ENCODE data around the gene STPG1. TPM values are rescaled to one million over a fixed set of nuclear protein-coding genes. Genes with fewer than 3 reads are reported as not detected.

The STPG1 gene
- total and polyA plus RNA-seq, 9 of the 15 experiments (the other 6 are each of a cell fraction or from before 2014, with no cell fraction given) = 5.0 to 11.9 (median 8.3) TPM

DNA sequence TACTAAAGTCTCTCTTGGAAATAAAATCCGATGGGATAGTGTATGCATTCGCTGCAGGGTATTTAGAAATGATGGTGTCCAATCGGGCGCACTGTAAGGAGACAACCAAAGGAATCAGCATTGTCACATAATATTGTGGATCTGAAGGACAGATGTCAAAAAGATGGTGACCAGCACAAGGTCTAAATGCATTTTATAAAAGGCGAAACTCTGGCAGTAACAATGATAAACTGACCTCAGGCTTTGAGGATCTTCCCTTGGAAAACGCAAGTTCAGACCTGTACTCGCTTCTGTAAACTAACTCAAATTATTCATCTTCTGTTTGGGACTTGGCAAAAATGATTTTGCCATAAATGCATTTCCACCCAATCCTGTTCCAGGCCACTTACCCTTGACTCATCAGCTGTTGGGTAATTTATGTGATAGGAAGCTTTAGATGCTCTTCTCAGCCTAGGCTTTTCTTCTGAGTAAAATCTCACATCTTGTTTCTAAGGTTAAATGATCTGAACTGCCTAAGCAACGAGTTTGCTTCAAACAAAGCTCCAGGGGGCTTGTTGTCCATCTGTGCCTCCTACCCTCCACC is 33.8 kb downstream of the STPG1 start:
- Histone ChIP-seq H3K27me3 (ENCODE audit: control insufficient read depth in 2 of 2, insufficient read depth in 2 of 2, low read length in 2 of 2) (peaks cover 0 to 16% of the 10 kb centered on the region in 2 experiments; a peak in 3 of 5 replicates), H4K20me1 (replicated peaks; ENCODE audit: control insufficient read depth, insufficient read depth, low read length) (no peaks in the 10 kb centered on the region; the same call in 1 of the 2 replicates), H2AFZ (ENCODE audit: low read depth, low read length) (no peak overlapping the region), H3K79me2 (ENCODE audit: control insufficient read depth, insufficient read depth, low read length) (no peaks in the 10 kb centered on the region), H3K9ac (ENCODE audit: insufficient read depth in 1 of 2, low read depth in 2 of 2, low read length in 2 of 2) (no peak overlapping the region), H3K4me1 (replicated peaks in 1 of 2; ENCODE audit: control insufficient read depth in 2 of 2, insufficient read depth in 2 of 2, low read length in 2 of 2) (no peaks in the 10 kb centered on the region), H3K4me2 (ENCODE audit: insufficient read depth, low read length) (no peak overlapping the region), H3K27ac (ENCODE audit: extremely low read depth, low read depth, low read length) (no peak overlapping the region), H3K9me3 (replicated peaks; ENCODE audit: control insufficient read depth, insufficient read depth, low read depth, low read length) (no peaks in the 10 kb centered on the region), H3K9me1 (ENCODE audit: control insufficient read depth, insufficient read depth, low read length) (no peaks in the 10 kb centered on the region), H3K4me3 (no peak overlapping the region), H3K36me3 (ENCODE audit: control insufficient read depth, insufficient read depth, low read length) (no peaks in the 10 kb centered on the region)
- in situ Hi-C loops (cut with MboI) (loop anchor here (5.0 kb wide), 1 partner anchor 73 kb away; no protein-coding TSS in a partner anchor), intact Hi-C loops (cut with micrococcal nuclease) (no loop called here)
- 33% methylated on average over 8 of the region's 8 CpGs for WGBS (ENCODE audit: insufficient coverage, low coverage, missing lambda C conversion rate)
- FAIRE-seq (no peak), DNase-seq (ENCODE audit: extremely low read depth in 1 of 4, low spot score in 3 of 4) (no peak), ATAC-seq (no peak)
- POLR2A ChIA-PET = interaction anchor here (2.1 kb wide), 1 partner anchor 7 kb away, joined by 11 read pairs; no protein-coding TSS in a partner anchor
- TF ChIP-seq DPF2 (IDR thresholded peaks at IDR 0.05) = no peak
- CTCF ChIA-PET (ENCODE audit: low intra/inter-chr PET ratio) = interaction anchor here (1.0 kb wide), 1 partner anchor 181 kb away, joined by 5 read pairs; no protein-coding TSS in a partner anchor
- BruUV-seq (replicated peaks) = no TSS peak

- Histone ChIP-seq H3K36me3 (ENCODE audit: control insufficient read depth, insufficient read depth, low read length) (no peaks in the 10 kb centered on the region), H3K27ac (ENCODE audit: extremely low read depth, low read depth, low read length) (no peak overlapping the region), H2AFZ (ENCODE audit: low read depth, low read length) (no peak overlapping the region), H4K20me1 (replicated peaks; ENCODE audit: control insufficient read depth, insufficient read depth, low read length) (no peaks in the 10 kb centered on the region; the same call in 1 of the 2 replicates), H3K4me2 (ENCODE audit: insufficient read depth, low read length) (no peak overlapping the region), H3K9me3 (replicated peaks; ENCODE audit: control insufficient read depth, insufficient read depth, low read depth, low read length) (no peaks in the 10 kb centered on the region), H3K27me3 (ENCODE audit: control insufficient read depth in 2 of 2, insufficient read depth in 2 of 2, low read length in 2 of 2) (peaks cover 0 to 12% of the 10 kb centered on the region in 2 experiments; a peak in 1 of 5 replicates), H3K4me1 (replicated peaks in 1 of 2; ENCODE audit: control insufficient read depth in 2 of 2, insufficient read depth in 2 of 2, low read length in 2 of 2) (no peaks in the 10 kb centered on the region), H3K79me2 (ENCODE audit: control insufficient read depth, insufficient read depth, low read length) (no peaks in the 10 kb centered on the region), H3K9ac (ENCODE audit: insufficient read depth in 1 of 2, low read depth in 2 of 2, low read length in 2 of 2) (no peak overlapping the region), H3K4me3 (no peak overlapping the region), H3K9me1 (ENCODE audit: control insufficient read depth, insufficient read depth, low read length) (no peaks in the 10 kb centered on the region)
- ChIA-PET CTCF (ENCODE audit: low intra/inter-chr PET ratio) (no interaction called here), POLR2A (no interaction called here)
- no TSS peak for BruUV-seq (replicated peaks)
- no peak for ATAC-seq
- no peak for DNase-seq (ENCODE audit: extremely low read depth in 1 of 4, low spot score in 3 of 4)
- in situ Hi-C loops (cut with MboI) (no loop called here), intact Hi-C loops (cut with micrococcal nuclease) (loop anchor here (1.0 kb wide), 1 partner anchor 7 kb away; no protein-coding TSS in a partner anchor)
- no peak for FAIRE-seq
- 32% methylated on average over 13 of the region's 13 CpGs for WGBS (ENCODE audit: insufficient coverage, low coverage, missing lambda C conversion rate)
- TF ChIP-seq ZNF384 (IDR thresholded peaks at IDR 0.05; ENCODE audit: low read depth, low read length) (no peak), ARID4B (CRISPR knock-in tag; IDR thresholded peaks at IDR 0.05) (no peak), HDAC2 (IDR thresholded peaks at IDR 0.05) (no peak), RBM25 (IDR thresholded peaks at IDR 0.05; ENCODE audit: low read depth, low read length, severe bottlenecking) (no peak), CEBPG (CRISPR knock-in tag; IDR thresholded peaks at IDR 0.05) (no peak), CEBPG (tag; conservative IDR thresholded peaks at IDR 0.05 in 1 of 2, IDR thresholded peaks at IDR 0.05 in 1 of 2) (no peak)
Measured at GRCh38 chr1:24374891-24375786, 38.4 kb downstream of the STPG1 start.
